ENCODE results near the gene PLSCR3.

PLSCR3 gene

GRCh38 chr17:7346761-7347614 lies 47.3 kb downstream of the PLSCR3 start:
- no peak for DNase-seq

GRCh38 chr17:7343250-7343649 lies 51.1 kb downstream of the PLSCR3 start:
- no peak for DNase-seq

- no peak for DNase-seq
Measured at GRCh38 chr17:7341842-7342241, 52.5 kb downstream of the PLSCR3 start.

GRCh38 chr17:7340179-7340578 lies 54.1 kb downstream of the PLSCR3 start:
- DNase-seq = no peak
